Activated T-helper 1 cell treated with anti-CD3 and anti-CD28 coated beads, Interleukin-12 subunit alpha, Interleukin-12 subunit beta, Interleukin-2, Interleukin-4 antibody, amounts not matched to agents 30 ng/mL and 10 ng/mL and 1 ng/mL, durations not matched to agents 14 hours and 24 hours and 36 hours (primary cell): ENCODE results near the gene SLC23A1. TPM values are rescaled to one million over a fixed set of nuclear protein-coding genes. Genes with fewer than 3 reads are reported as not detected.
A peak's percentile ranks its signal among the peaks of the same experiment; 100 is the strongest.

Experiments
- DNase-seq: peaks from one replicate; pipeline ENCODE4 v3.0.0; 2021; ENCODE audit warnings: low spot score
- H3K27ac Mint-ChIP-seq: one replicate; pipeline ENCODE4 v1.8.0; 2021; ENCODE audit warnings: mild to moderate bottlenecking, mixed read lengths
- H3K27me3 Mint-ChIP-seq: one replicate; pipeline ENCODE4 v1.8.0; 2022; ENCODE audit warnings: mild to moderate bottlenecking, moderate library complexity, mixed read lengths; ENCODE audit not compliant: insufficient read depth
- H3K36me3 Mint-ChIP-seq: one replicate; pipeline ENCODE4 v1.8.0; 2021; ENCODE audit warnings: low read depth, mixed read lengths
- H3K4me1 Mint-ChIP-seq: one replicate; pipeline ENCODE4 v1.8.0; 2021; ENCODE audit warnings: low read depth, mixed read lengths
- H3K4me3 Mint-ChIP-seq: one replicate; pipeline ENCODE4 v1.8.0; 2021; ENCODE audit warnings: mild to moderate bottlenecking, moderate library complexity, mixed read lengths
- H3K9me3 Mint-ChIP-seq: one replicate; pipeline ENCODE4 v1.8.0; 2021; ENCODE audit warnings: mixed read lengths
- intact Hi-C: fragments of 100-400 bp; cut with micrococcal nuclease; formaldehyde crosslinking; loops from one replicate; pipeline ENCODE4 v1.15.1; 2024
- total RNA-seq: library from RNA; stranded (reverse); gene quantifications from 2 replicates; pipeline ENCODE4 v1.2.3, GENCODE V29; 2022

Gene SLC23A1
- total RNA-seq, 1 donor from 2014 or later = 1.4 TPM

DNA sequence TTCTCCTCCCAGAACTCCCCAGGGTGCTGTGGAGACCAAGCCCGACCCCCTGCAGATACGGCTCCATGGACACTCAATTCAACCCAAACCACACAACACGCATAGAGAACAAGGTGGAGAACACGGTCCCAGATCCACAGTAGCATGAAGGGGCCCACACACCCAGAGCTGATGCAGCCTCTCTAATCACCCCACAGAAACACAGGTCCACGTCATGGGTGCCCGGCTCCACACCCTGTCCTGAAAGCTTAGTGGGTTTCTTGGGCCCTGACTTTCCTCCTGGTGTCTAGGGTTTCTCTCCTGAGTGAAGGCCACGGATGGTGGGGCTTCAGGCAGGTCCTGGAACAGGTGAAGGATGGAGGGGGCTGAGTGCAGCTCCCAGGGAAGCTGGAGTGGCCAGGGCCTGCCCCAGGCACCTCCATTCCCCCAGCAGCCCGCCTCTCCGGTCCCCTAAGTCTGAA, 1.5 kb upstream of the SLC23A1 start:
- no peaks in the 10 kb centered on the region for H3K27me3 Mint-ChIP-seq
- no peaks in the 10 kb centered on the region for H3K9me3 Mint-ChIP-seq
- peaks cover 6% of the 10 kb centered on the region for H3K36me3 Mint-ChIP-seq
- peak overlapping the region; percentile 86 for H3K27ac Mint-ChIP-seq
- intact Hi-C loops = loop anchor here (2.0 kb wide), 1 partner anchor 14 kb away; no protein-coding TSS in a partner anchor
- H3K4me3 Mint-ChIP-seq = peak overlapping the region; percentile 68
- DNase-seq = no peak
- peaks cover 58% of the 10 kb centered on the region for H3K4me1 Mint-ChIP-seq

DNA sequence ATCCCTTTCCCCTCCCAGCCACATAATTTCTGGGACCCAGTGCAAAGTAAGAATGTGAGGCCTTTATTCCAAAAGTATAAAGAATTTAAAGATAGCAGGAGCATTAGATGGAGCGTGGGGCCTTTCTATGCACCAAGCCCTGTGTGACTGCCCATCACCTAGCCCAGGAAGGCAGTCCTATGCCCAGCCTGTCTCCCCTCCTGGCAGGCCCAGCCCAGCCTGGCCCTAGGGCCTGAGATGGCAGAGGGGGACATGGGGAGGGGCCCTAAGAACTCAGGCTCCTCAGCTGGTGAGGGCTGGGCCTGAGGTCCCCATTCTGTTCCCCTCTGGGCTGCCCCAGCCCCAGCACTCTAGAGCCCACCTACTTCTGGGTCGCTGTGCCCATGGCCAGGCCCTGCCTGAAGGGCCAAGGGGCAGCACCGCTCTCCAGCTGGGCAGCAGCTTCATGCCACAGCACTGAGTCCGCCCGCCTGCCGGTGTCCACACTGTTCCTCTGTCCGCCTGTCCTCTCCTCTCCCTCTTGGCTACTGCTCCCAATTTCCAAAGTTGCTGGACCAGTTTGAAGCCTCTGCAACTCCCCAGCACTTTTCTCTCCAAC, 995 bp upstream of the SLC23A1 start:
- Mint-ChIP-seq H3K36me3 (peaks cover 3% of the 10 kb centered on the region), H3K4me1 (peaks cover 53% of the 10 kb centered on the region), H3K27ac (peak overlapping the region; percentile 86), H3K4me3 (peak overlapping the region; percentile 1), H3K9me3 (no peaks in the 10 kb centered on the region), H3K27me3 (no peaks in the 10 kb centered on the region)
- DNase-seq = no peak
- intact Hi-C loops = loop anchor here (2.0 kb wide), 1 partner anchor 13 kb away; no protein-coding TSS in a partner anchor

DNA sequence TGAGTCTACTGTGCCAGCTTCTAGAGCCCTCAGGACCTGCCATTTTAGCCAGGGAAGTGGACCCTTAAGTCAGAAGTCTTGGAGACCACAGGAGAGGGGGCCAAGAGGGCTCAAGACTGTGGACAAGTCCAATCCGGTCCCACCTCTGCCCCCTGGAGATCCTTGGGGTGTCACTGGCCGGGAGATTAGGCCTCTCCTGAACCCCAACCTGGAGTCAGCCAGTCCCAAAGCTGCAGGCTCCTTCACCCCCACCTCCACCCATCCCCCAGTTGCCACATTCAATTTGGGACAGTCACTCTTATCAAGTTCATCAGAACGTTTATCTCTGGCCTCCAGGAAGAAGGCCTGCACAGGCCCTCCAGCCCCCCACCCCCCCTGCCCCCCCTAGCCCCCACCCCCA, 290 bp downstream of the SLC23A1 start:
- H3K4me1 Mint-ChIP-seq = peaks cover 44% of the 10 kb centered on the region
- H3K9me3 Mint-ChIP-seq = no peaks in the 10 kb centered on the region
- DNase-seq = no peak
- H3K27me3 Mint-ChIP-seq = no peaks in the 10 kb centered on the region
- H3K36me3 Mint-ChIP-seq = no peaks in the 10 kb centered on the region
- no peak overlapping the region for H3K27ac Mint-ChIP-seq
- no peak overlapping the region for H3K4me3 Mint-ChIP-seq
- intact Hi-C loops = no loop called here

DNA sequence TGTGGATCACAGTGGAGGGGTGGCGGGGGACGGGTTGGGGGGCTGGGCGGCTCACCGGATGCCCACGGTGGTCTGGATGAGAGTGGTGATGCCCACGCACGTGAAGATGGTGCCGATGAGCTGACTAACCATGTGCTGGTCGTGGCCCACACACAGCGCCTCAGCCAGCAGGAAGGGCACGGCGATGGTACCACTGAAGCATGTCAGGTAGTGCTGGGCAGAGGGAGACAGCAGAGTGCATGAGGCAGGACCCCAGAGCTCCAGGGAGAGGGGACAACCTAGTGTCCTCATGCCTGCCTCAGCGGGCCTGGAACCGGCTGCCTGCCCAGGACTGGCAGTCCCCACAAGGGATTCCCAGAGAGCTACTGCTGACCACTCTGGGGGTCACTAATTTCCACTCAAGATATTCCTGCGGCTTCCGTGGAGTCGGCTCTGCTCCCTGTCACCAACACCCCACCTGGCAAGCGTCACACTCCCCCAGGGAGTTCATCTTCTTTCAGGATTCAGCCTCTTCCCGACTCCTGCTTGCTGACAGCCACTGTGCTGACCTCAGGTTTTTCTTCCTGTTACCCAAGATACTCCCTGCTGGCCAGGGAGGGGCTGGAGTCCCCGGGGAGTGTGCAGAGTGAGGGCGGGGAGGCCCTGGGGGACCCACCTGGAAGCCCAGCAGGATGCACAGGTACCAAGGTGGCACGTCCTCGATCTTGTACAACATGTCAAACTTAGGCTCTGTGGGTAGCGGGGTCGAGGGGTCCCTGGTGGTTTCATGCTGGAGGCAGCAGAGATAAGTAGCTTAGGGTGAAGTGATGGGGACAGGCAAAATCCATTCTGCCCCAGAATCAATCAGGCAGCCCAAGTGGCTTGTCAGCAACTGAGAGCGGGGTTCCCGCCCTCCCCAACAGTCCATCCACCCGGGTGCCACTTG, 998 bp downstream of the SLC23A1 start:
- no peak for DNase-seq
- no peak overlapping the region for H3K27ac Mint-ChIP-seq
- H3K27me3 Mint-ChIP-seq = no peaks in the 10 kb centered on the region
- no peaks in the 10 kb centered on the region for H3K9me3 Mint-ChIP-seq
- no peak overlapping the region for H3K4me3 Mint-ChIP-seq
- intact Hi-C loops = no loop called here
- H3K36me3 Mint-ChIP-seq = peaks cover 4% of the 10 kb centered on the region
- peaks cover 40% of the 10 kb centered on the region for H3K4me1 Mint-ChIP-seq

DNA sequence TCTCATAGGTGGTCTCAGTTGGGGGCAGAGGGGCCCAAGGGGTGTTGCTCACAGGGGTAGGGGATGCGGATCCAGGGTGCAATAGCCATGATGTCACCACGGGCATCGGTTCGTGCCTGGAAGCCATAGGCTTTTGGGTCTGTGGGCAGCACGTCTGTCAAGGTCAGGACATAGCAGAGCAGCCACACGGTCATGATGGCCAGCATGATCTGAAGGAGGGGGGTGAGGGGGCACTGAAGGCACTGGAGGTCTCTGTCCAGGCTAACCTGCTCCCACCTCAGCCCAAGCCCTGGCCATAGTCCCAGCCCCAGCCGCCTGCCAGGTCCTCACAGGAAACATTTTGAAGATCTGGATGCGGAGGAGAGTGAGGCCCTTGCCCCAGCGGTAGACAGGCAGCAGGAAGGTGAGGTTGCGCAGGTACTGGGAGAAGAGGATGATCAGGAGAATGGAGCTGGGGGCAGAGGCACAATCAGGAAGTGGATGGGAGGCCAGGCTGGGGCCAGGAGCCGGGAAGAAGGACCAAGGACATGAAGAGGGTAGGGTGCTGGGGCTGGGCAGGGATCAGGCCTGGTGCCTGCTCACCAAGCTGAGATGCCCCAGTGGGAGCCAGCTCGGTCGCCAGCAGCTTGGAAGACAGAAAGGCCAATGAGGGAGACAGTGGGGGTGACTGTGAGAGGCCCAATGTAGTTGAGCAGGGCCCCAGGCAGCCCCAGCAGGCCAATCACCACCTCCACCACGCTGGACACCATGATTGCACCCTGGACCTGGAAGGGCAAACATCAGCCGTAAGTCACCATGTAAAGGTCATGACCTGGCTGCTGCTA, 3.3 kb downstream of the SLC23A1 start:
- Mint-ChIP-seq H3K27me3 (no peaks in the 10 kb centered on the region), H3K4me1 (peaks cover 17% of the 10 kb centered on the region), H3K36me3 (peaks cover 4% of the 10 kb centered on the region), H3K4me3 (no peak overlapping the region), H3K27ac (peak overlapping the region; percentile 1), H3K9me3 (no peaks in the 10 kb centered on the region)
- DNase-seq = no peak
- intact Hi-C loops = loop anchor here (10.0 kb wide), 1 partner anchor 555 kb away; no protein-coding TSS in a partner anchor

DNA sequence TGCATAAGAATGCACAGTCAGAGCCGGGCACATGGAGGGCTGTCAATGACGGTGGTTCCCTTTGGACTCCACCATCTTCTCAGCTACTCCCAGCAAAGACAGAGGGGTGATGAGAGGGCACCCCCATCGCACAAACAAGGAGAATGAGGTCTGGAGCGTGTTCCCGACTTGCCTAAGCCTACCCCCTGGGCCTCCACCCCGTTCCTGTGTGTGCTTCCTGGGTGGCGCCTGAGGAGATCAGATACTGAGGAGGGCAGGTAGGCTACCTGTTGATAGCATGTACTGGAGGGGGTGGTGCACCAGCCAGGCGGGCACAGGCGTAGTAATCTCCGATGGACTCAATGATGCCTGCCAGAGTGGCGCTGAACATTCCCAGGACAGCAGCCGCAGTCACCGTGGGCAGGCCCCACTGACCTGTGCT, 4.1 kb downstream of the SLC23A1 start:
- Mint-ChIP-seq H3K4me1 (peaks cover 8% of the 10 kb centered on the region), H3K27ac (peak overlapping the region; percentile 1), H3K9me3 (no peaks in the 10 kb centered on the region), H3K36me3 (peaks cover 5% of the 10 kb centered on the region), H3K27me3 (no peaks in the 10 kb centered on the region), H3K4me3 (no peak overlapping the region)
- intact Hi-C loops = loop anchor here (10.0 kb wide), 1 partner anchor 554 kb away; no protein-coding TSS in a partner anchor
- no peak for DNase-seq

DNA sequence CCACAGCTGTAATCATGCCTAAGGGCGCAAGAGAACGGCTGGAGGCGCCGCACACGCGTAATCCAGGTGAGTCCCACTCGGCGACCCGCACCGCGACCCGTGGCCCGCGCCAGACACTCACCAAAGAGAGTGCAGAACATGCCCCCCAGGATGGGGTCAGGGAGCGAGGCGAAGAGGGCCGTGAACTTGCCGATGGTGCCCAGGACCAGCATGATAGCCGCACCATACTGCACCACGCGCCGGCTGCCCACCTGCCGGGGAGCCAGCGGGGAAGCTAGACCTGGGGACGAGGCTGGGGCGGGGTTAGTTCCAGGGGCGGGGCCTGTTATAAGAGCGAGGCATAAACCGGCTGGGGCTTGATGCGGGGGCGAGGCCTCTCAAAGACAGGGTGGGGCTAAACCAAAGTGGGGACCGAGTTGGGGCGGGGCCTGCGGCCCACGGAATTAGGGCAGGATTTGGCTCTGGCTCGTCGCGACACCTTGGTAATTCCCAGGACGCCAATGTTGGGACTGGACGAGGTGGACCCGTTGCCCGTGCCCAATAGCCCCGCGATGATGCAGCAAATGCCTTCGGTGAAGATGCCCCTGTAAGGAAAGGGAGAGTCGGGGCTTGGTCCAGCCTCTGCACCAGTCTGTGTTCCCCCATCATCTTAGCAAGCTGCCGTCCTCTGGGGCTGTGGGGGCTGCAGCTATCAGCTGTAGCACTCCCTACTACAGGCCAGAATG, 4.8 kb downstream of the SLC23A1 start:
- intact Hi-C loops = loop anchor here (10.0 kb wide), 1 partner anchor 553 kb away; no protein-coding TSS in a partner anchor
- Mint-ChIP-seq H3K4me3 (no peak overlapping the region), H3K4me1 (peaks cover 1% of the 10 kb centered on the region), H3K27ac (no peak overlapping the region), H3K9me3 (no peaks in the 10 kb centered on the region), H3K36me3 (peaks cover 9% of the 10 kb centered on the region), H3K27me3 (no peaks in the 10 kb centered on the region)
- DNase-seq = no peak

DNA sequence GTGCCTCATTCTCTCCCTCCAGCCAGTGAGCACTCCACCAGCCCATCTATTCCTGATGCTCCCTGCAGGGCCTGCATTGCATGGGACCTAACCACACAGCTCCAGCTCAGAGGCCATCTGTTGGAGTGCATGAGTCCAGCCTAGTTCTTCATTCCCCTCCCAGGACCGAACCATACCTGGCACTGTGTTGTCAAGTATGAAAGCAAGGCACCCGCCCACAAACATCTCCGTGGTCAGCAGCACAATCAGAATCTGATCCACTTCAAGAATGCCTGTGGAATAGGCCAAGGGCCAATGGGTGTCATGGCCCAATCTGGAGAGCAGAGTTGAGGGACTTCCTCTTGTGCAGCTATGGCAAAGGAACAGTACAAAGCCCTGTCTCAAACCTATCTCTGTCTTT, 5.9 kb downstream of the SLC23A1 start:
- intact Hi-C loops = loop anchor here (10.0 kb wide), 1 partner anchor 552 kb away; no protein-coding TSS in a partner anchor
- H3K4me3 Mint-ChIP-seq = no peak overlapping the region
- H3K27ac Mint-ChIP-seq = no peak overlapping the region
- H3K4me1 Mint-ChIP-seq = peaks cover 3% of the 10 kb centered on the region
- H3K27me3 Mint-ChIP-seq = no peaks in the 10 kb centered on the region
- H3K36me3 Mint-ChIP-seq = peaks cover 14% of the 10 kb centered on the region
- no peaks in the 10 kb centered on the region for H3K9me3 Mint-ChIP-seq
- no peak for DNase-seq

DNA sequence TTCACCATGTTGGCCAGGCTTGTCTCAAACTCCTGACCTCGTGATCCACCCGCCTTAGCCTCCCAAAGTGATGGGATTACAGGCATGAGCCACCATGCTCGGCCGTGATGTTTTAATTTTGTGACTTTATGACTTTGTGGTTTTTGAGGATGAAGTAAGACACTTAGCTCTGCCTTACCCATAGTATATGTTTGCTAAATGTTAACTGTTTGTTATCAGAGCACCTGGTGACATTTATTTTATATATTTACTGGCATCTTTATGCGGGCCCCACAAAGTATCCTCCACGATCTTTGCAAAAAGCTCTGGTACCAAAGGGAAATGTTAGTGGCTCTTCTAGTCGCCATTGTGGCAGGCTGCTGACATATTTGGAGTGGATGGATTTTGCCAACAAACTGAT, 6.7 kb downstream of the SLC23A1 start:
- H3K36me3 Mint-ChIP-seq = peaks cover 21% of the 10 kb centered on the region
- H3K27me3 Mint-ChIP-seq = no peaks in the 10 kb centered on the region
- H3K4me1 Mint-ChIP-seq = peaks cover 11% of the 10 kb centered on the region
- intact Hi-C loops = loop anchor here (10.0 kb wide), 1 partner anchor 552 kb away; no protein-coding TSS in a partner anchor
- no peaks in the 10 kb centered on the region for H3K9me3 Mint-ChIP-seq
- no peak overlapping the region for H3K4me3 Mint-ChIP-seq
- DNase-seq = no peak
- no peak overlapping the region for H3K27ac Mint-ChIP-seq

DNA sequence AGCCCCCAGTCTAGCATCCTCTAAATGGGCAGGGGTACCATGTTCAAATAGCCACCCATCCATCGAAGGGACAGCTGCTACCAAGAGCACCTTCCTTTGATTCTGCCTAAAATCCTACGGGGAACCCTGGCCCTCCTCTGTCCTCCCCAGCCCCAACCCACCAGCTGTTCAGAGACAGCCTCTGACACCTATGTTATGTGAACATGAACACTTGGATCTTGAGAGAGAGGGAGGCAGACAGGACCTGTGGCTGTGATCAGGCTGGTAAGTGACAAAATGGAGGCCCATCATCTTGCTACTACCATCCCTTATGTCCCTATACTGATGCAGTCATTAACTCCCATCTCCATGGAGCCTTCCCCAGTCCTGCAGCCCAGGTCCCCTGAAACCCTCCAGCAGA, 8.2 kb downstream of the SLC23A1 start:
- no peaks in the 10 kb centered on the region for H3K9me3 Mint-ChIP-seq
- no peak for DNase-seq
- H3K4me1 Mint-ChIP-seq = peaks cover 16% of the 10 kb centered on the region
- intact Hi-C loops = loop anchor here (10.0 kb wide), 1 partner anchor 550 kb away; no protein-coding TSS in a partner anchor
- H3K27ac Mint-ChIP-seq = no peak overlapping the region
- peaks cover 23% of the 10 kb centered on the region for H3K36me3 Mint-ChIP-seq
- H3K27me3 Mint-ChIP-seq = no peaks in the 10 kb centered on the region
- H3K4me3 Mint-ChIP-seq = no peak overlapping the region

DNA sequence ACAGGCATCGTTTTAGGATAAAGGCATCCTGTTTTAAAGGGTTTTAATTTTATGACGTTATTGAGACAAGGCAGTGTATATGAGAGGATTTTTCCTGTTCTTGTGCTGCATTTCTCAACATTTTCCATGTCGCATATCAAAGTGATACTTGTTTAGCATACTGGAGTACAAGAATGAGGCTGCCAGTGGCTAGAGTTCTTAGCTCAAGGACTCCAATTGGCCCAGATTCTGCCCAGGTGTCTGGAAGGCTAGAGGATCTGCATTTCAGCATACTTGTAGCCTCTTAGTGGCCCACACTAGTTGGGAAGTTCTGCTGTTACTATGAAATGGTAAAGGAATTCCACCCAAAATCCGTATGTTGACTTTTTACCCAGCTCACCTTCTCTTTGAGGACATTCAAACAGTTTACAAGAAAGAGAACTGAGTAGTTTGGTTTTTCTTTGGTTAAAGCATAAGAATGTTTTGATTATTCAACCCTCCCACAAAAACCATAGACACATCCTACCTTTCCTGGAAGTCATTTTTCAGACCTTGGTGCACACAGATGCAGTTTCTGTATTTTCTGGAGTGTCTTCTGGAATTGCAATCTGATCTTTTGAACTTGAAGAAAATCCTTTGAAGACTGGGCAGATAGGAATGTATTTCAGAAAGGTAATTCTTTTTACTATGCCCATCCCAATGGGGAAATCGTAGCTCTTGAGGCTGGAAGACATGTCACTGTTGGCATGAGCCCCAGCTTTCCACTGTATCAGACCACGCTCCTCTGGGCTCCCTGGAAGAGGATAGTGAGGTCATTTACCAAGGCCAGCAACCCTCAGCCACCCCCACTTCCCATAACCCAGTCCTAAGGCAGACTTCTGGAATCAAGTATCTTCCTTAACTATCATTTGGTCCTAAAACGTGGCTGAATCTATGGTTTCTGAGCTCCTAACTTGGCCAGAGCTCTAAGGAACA, 11.3 kb downstream of the SLC23A1 start:
- peak overlapping the region; percentile 53 for H3K27ac Mint-ChIP-seq
- H3K4me3 Mint-ChIP-seq = peak overlapping the region; percentile 16
- intact Hi-C loops = loop anchor here (2.0 to 10.0 kb wide), 3 partner anchors 13 to 547 kb away; no protein-coding TSS in a partner anchor

More for the DNA sequence above, 11.3 kb downstream of the SLC23A1 start:
- Mint-ChIP-seq H3K36me3 (peaks cover 26% of the 10 kb centered on the region), H3K4me1 (peaks cover 16% of the 10 kb centered on the region), H3K27me3 (no peaks in the 10 kb centered on the region), H3K9me3 (no peaks in the 10 kb centered on the region)
- DNase-seq = no peak
